HCT116 (cell line): ENCODE data around the gene SEC22C.

Experiments used
- CEBPB ChIP-seq: IDR thresholded peaks from 2 replicates; pipeline ENCODE4 v1.6.1; 2012; ENCODE audit warnings: low read depth
- CTCF ChIP-seq, 3 experiments: fragments of 200-600 bp in 1 of 3; sonication (generic) in 1 of 3; IDR thresholded peaks in 2 of 3; conservative IDR thresholded peaks in 1 of 3; 2 replicates each; pipeline ENCODE4 v1.5.1; 2012 to 2017; ENCODE audit warnings: low read depth in 2 of 3, low read length in 2 of 3, antibody characterized with exemption in 1 of 3, borderline replicate concordance in 1 of 3, control low read depth in 1 of 3, mild to moderate bottlenecking in 1 of 3, mixed read lengths in 1 of 3, mixed run types in 1 of 3, moderate library complexity in 1 of 3; ENCODE audit not compliant: insufficient read depth in 1 of 3
- POLR2AphosphoS5 ChIP-seq: IDR thresholded peaks from 2 replicates; pipeline ENCODE4 v1.6.1; 2011; ENCODE audit warnings: mild to moderate bottlenecking, low read depth, low read length, moderate library complexity
- ZBTB33 ChIP-seq: IDR thresholded peaks from 2 replicates; pipeline ENCODE4 v1.6.1; 2011; ENCODE audit warnings: mild to moderate bottlenecking, low read length, moderate library complexity; ENCODE audit not compliant: insufficient replicate concordance; ENCODE audit errors: extremely low read depth
- ZNF274 ChIP-seq: fragments of 200-500 bp; sonication (Bioruptor generic); IDR thresholded peaks from 2 replicates; pipeline ENCODE4 v1.6.1; 2014; ENCODE audit warnings: mild to moderate bottlenecking, low read depth, low read length, inconsistent platforms

- no peak for TF ChIP-seq CTCF (IDR thresholded peaks at IDR 0.05 in 2 of 3, conservative IDR thresholded peaks at IDR 0.05 in 1 of 3; ENCODE audit: borderline replicate concordance in 1 of 3, insufficient read depth in 1 of 3, low read depth in 2 of 3, low read length in 2 of 3)
- no peak for TF ChIP-seq ZBTB33
- TF ChIP-seq CEBPB, result no peak
- no peak for TF ChIP-seq POLR2AphosphoS5
- no peak for TF ChIP-seq ZNF274
Measured at GRCh38 chr3:42591811-42592210, 10.0 kb upstream of the SEC22C start.
